ENCODE results near the gene TGFB1. TPM values are rescaled to one million over a fixed set of nuclear protein-coding genes. Genes with fewer than 3 reads are reported as not detected.

TGFB1 gene
- total and polyA plus RNA-seq, 2 of the 13 experiments (the other 11 are each of a cell fraction or from before 2014, with no cell fraction given) = 4.1 to 5.4 TPM

DNA sequence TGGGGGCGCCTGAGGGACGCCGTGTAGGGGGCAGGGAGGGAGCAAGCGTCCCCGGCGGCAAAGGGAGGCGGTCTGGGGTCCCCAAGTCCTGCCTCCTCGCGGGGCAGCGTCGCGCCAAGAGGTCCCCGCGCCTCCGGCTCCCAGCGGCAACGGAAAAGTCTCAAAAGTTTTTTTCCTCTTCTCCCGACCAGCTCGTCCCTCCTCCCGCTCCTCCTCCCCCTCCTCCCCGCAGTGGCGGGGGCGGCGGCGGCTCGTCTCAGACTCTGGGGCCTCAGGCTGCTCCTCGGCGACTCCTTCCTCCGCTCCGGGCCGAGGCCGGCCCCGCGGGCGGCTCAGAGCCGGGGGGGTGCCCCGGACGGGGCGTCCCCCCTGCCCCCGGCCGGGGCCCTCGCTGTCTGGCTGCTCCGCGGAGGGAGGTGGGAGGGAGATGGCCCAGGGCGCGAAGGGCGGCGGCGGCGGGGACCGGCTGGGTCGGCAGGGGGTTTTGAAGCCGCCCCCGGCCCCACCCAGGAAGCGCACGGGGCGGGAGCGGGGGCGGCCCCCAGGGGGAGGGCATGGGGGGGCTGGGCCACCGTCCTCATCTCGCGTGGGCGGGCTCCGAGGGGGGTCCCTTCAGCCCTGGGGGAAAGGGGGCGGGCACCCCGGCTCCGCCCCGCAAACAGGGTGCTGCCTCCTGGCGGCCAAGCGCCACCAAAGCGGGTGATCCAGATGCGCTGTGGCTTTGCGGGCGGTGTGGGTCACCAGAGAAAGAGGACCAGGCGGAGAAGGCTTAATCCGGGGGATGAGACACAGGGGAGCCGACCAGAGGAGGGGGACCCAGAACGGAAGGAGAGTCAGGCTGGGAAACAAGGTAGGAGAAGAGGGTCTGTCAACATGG lies at the start of gene TGFB1 (continued):
- TF ChIP-seq TGIF2 (CRISPR knock-in tag; IDR thresholded peaks at IDR 0.05) (no peak), IRF2 (CRISPR knock-in tag; IDR thresholded peaks at IDR 0.05) (peak; percentile 45; the same call in 1 of the 2 replicates), MEIS1 (CRISPR knock-in tag; IDR thresholded peaks at IDR 0.05; ENCODE audit: borderline replicate concordance) (peak; percentile 64; the same call in 1 of the 2 replicates), ZNF878 (CRISPR knock-in tag; IDR thresholded peaks at IDR 0.05) (peak; percentile 16; the same call in 1 of the 2 replicates), SOX5 (CRISPR knock-in tag; IDR thresholded peaks at IDR 0.05; ENCODE audit: borderline replicate concordance) (peak; percentile 37), REXO4 (CRISPR knock-in tag; IDR thresholded peaks at IDR 0.05; ENCODE audit: borderline replicate concordance) (no peak), ZNF180 (CRISPR knock-in tag; IDR thresholded peaks at IDR 0.05; ENCODE audit: borderline replicate concordance, low read depth) (no peak)
- TF ChIP-seq, protein P1, sequence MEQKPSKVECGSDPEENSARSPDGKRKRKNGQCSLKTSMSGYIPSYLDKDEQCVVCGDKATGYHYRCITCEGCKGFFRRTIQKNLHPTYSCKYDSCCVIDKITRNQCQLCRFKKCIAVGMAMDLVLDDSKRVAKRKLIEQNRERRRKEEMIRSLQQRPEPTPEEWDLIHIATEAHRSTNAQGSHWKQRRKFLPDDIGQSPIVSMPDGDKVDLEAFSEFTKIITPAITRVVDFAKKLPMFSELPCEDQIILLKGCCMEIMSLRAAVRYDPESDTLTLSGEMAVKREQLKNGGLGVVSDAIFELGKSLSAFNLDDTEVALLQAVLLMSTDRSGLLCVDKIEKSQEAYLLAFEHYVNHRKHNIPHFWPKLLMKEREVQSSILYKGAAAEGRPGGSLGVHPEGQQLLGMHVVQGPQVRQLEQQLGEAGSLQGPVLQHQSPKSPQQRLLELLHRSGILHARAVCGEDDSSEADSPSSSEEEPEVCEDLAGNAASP (CRISPR knock-in tag; IDR thresholded peaks at IDR 0.05; ENCODE audit: borderline replicate concordance) = no peak
- TF ChIP-seq, protein P2, sequence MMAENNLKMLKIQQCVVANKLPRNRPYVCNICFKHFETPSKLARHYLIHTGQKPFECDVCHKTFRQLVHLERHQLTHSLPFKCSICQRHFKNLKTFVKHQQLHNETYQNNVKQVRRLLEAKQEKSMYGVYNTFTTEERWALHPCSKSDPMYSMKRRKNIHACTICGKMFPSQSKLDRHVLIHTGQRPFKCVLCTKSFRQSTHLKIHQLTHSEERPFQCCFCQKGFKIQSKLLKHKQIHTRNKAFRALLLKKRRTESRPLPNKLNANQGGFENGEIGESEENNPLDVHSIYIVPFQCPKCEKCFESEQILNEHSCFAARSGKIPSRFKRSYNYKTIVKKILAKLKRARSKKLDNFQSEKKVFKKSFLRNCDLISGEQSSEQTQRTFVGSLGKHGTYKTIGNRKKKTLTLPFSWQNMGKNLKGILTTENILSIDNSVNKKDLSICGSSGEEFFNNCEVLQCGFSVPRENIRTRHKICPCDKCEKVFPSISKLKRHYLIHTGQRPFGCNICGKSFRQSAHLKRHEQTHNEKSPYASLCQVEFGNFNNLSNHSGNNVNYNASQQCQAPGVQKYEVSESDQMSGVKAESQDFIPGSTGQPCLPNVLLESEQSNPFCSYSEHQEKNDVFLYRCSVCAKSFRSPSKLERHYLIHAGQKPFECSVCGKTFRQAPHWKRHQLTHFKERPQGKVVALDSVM (CRISPR knock-in tag; IDR thresholded peaks at IDR 0.05) = no peak
- TF ChIP-seq, protein P3, sequence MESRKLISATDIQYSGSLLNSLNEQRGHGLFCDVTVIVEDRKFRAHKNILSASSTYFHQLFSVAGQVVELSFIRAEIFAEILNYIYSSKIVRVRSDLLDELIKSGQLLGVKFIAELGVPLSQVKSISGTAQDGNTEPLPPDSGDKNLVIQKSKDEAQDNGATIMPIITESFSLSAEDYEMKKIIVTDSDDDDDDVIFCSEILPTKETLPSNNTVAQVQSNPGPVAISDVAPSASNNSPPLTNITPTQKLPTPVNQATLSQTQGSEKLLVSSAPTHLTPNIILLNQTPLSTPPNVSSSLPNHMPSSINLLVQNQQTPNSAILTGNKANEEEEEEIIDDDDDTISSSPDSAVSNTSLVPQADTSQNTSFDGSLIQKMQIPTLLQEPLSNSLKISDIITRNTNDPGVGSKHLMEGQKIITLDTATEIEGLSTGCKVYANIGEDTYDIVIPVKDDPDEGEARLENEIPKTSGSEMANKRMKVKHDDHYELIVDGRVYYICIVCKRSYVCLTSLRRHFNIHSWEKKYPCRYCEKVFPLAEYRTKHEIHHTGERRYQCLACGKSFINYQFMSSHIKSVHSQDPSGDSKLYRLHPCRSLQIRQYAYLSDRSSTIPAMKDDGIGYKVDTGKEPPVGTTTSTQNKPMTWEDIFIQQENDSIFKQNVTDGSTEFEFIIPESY (CRISPR knock-in tag; IDR thresholded peaks at IDR 0.05) = peak; percentile 86
- TF ChIP-seq, protein P4, sequence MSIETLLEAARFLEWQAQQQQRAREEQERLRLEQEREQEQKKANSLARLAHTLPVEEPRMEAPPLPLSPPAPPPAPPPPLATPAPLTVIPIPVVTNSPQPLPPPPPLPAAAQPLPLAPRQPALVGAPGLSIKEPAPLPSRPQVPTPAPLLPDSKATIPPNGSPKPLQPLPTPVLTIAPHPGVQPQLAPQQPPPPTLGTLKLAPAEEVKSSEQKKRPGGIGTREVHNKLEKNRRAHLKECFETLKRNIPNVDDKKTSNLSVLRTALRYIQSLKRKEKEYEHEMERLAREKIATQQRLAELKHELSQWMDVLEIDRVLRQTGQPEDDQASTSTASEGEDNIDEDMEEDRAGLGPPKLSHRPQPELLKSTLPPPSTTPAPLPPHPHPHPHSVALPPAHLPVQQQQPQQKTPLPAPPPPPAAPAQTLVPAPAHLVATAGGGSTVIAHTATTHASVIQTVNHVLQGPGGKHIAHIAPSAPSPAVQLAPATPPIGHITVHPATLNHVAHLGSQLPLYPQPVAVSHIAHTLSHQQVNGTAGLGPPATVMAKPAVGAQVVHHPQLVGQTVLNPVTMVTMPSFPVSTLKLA (IDR thresholded peaks at IDR 0.05) = no peak
- TF ChIP-seq, protein P5, sequence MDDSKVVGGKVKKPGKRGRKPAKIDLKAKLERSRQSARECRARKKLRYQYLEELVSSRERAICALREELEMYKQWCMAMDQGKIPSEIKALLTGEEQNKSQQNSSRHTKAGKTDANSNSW (CRISPR knock-in tag; IDR thresholded peaks at IDR 0.05; ENCODE audit: borderline replicate concordance) = no peak
- TF ChIP-seq, protein P6, sequence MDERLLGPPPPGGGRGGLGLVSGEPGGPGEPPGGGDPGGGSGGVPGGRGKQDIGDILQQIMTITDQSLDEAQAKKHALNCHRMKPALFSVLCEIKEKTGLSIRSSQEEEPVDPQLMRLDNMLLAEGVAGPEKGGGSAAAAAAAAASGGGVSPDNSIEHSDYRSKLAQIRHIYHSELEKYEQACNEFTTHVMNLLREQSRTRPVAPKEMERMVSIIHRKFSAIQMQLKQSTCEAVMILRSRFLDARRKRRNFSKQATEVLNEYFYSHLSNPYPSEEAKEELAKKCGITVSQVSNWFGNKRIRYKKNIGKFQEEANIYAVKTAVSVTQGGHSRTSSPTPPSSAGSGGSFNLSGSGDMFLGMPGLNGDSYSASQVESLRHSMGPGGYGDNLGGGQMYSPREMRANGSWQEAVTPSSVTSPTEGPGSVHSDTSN (CRISPR knock-in tag; IDR thresholded peaks at IDR 0.05) = no peak
- TF ChIP-seq, protein P7, sequence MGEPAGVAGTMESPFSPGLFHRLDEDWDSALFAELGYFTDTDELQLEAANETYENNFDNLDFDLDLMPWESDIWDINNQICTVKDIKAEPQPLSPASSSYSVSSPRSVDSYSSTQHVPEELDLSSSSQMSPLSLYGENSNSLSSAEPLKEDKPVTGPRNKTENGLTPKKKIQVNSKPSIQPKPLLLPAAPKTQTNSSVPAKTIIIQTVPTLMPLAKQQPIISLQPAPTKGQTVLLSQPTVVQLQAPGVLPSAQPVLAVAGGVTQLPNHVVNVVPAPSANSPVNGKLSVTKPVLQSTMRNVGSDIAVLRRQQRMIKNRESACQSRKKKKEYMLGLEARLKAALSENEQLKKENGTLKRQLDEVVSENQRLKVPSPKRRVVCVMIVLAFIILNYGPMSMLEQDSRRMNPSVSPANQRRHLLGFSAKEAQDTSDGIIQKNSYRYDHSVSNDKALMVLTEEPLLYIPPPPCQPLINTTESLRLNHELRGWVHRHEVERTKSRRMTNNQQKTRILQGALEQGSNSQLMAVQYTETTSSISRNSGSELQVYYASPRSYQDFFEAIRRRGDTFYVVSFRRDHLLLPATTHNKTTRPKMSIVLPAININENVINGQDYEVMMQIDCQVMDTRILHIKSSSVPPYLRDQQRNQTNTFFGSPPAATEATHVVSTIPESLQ (CRISPR knock-in tag; conservative IDR thresholded peaks at IDR 0.05) = no peak
- TF ChIP-seq, protein P8, sequence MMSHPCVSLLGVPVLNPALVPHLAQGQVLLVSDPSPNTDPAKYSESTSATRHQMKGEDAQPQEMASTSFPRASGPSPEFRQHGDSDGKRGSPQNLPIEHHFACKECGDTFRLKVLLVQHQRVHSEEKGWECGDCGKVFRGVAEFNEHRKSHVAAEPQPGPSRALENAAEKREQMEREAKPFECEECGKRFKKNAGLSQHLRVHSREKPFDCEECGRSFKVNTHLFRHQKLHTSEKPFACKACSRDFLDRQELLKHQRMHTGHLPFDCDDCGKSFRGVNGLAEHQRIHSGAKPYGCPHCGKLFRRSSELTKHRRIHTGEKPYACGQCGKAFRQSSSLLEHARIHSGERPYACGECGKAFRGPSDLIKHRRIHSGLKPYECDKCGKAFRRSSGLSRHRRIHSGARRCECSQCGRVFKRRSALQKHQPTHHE (CRISPR knock-in tag; IDR thresholded peaks at IDR 0.05; ENCODE audit: borderline replicate concordance) = no peak

Measured in HepG2 (cell line).